Measurements from ENCODE around the gene MAG. TPM values are rescaled to one million over a fixed set of nuclear protein-coding genes. Genes with fewer than 3 reads are reported as not detected.
"Not testable (repeated sequence)": the region's sequence is repeated elsewhere in the genome, so short reads cannot be mapped to it uniquely, and the experiment has no call there.

Gene MAG
- total RNA-seq, 3 donors from 2014 or later, result 4.2 TPM; not detected in 2

GRCh38 chr19:35285095-35285449, 6.9 kb upstream of the MAG start:
- H3K27ac ChIP-seq, result no peak overlapping the region
- no peaks in the 10 kb centered on the region for H3K36me3 ChIP-seq
- no peak overlapping the region for H3K4me3 ChIP-seq
- no peaks in the 10 kb centered on the region for H3K27me3 ChIP-seq
- no peaks in the 10 kb centered on the region for H3K4me1 ChIP-seq
- H3K9me3 ChIP-seq, result no peaks in the 10 kb centered on the region
- no peak for DNase-seq (ENCODE audit: low spot score in 2 of 2)
- intact Hi-C loops (cut with DNase I; ENCODE audit: low total_unique reads), result no loop called here
- TF ChIP-seq POLR2AphosphoS5 (IDR thresholded peaks at IDR 0.05), result no peak
- no peak for TF ChIP-seq CTCF (IDR thresholded peaks at IDR 0.05)
- TF ChIP-seq POLR2A (IDR thresholded peaks at IDR 0.05), result no peak

- H3K27ac ChIP-seq; H3K4me1 ChIP-seq; H3K36me3 ChIP-seq; intact Hi-C loops (cut with DNase I; ENCODE audit: low total_unique reads); H3K27me3 ChIP-seq; H3K4me3 ChIP-seq; DNase-seq (ENCODE audit: low spot score in 2 of 2); H3K9me3 ChIP-seq: not testable (repeated sequence)
These were observed 6.5 kb upstream of the MAG start for GRCh38 chr19:35285465-35285864.

- H3K27ac ChIP-seq; H3K36me3 ChIP-seq; intact Hi-C loops (cut with DNase I; ENCODE audit: low total_unique reads); H3K9me3 ChIP-seq; DNase-seq (ENCODE audit: low spot score in 2 of 2); H3K27me3 ChIP-seq; H3K4me1 ChIP-seq; H3K4me3 ChIP-seq: not testable (repeated sequence)
These were observed 5.9 kb upstream of the MAG start for GRCh38 chr19:35286101-35286500.

GRCh38 chr19:35287713-35288112, 4.2 kb upstream of the MAG start:
- H3K27me3 ChIP-seq, result peaks cover 0 to 8% of the 10 kb centered on the region in 2 donors
- intact Hi-C loops (cut with DNase I; ENCODE audit: low total_unique reads), result no loop called here
- TF ChIP-seq POLR2AphosphoS5 (IDR thresholded peaks at IDR 0.05) (no peak), CTCF (IDR thresholded peaks at IDR 0.05) (no peak), POLR2A (IDR thresholded peaks at IDR 0.05) (no peak)
- no peak for DNase-seq (ENCODE audit: low spot score in 2 of 2)
- H3K36me3 ChIP-seq, result no peaks in the 10 kb centered on the region
- H3K9me3 ChIP-seq, result no peaks in the 10 kb centered on the region
- no peak overlapping the region for H3K4me3 ChIP-seq
- no peaks in the 10 kb centered on the region for H3K4me1 ChIP-seq
- no peak overlapping the region for H3K27ac ChIP-seq

GRCh38 chr19:35288331-35288730, 3.6 kb upstream of the MAG start:
- intact Hi-C loops (cut with DNase I; ENCODE audit: low total_unique reads), result no loop called here
- Histone ChIP-seq H3K27ac (no peak overlapping the region), H3K9me3 (no peaks in the 10 kb centered on the region), H3K36me3 (no peaks in the 10 kb centered on the region), H3K27me3 (peaks cover 0 to 10% of the 10 kb centered on the region in 2 donors), H3K4me1 (no peaks in the 10 kb centered on the region), H3K4me3 (no peak overlapping the region)
- DNase-seq (ENCODE audit: low spot score in 2 of 2), result no peak
- TF ChIP-seq POLR2AphosphoS5 (IDR thresholded peaks at IDR 0.05) (no peak), CTCF (IDR thresholded peaks at IDR 0.05) (no peak), POLR2A (IDR thresholded peaks at IDR 0.05) (no peak)

- DNase-seq (ENCODE audit: low spot score in 2 of 2), result no peak
- no peaks in the 10 kb centered on the region for H3K36me3 ChIP-seq
- intact Hi-C loops (cut with DNase I; ENCODE audit: low total_unique reads), result no loop called here
- no peak overlapping the region for H3K27ac ChIP-seq
- no peak overlapping the region for H3K4me3 ChIP-seq
- TF ChIP-seq POLR2A (IDR thresholded peaks at IDR 0.05) (no peak), CTCF (IDR thresholded peaks at IDR 0.05) (no peak), POLR2AphosphoS5 (IDR thresholded peaks at IDR 0.05) (no peak)
- no peaks in the 10 kb centered on the region for H3K9me3 ChIP-seq
- H3K27me3 ChIP-seq, result peaks cover 0 to 11% of the 10 kb centered on the region in 2 donors
- H3K4me1 ChIP-seq, result no peaks in the 10 kb centered on the region
These were observed 3.1 kb upstream of the MAG start for GRCh38 chr19:35288906-35289305.

Measured in breast epithelium (tissue), 4 donors.